K562 (cell line): ENCODE results near the gene NEMP1. TPM values are rescaled to one million over a fixed set of nuclear protein-coding genes. Genes with fewer than 3 reads are reported as not detected.
A peak's percentile ranks its signal among the peaks of the same experiment; 100 is the strongest.

Experiments used
- ATAC-seq: fragments of 200-7000 bp; cut with Tn5 transposase; 3 replicates; pipeline ENCODE4 v1.9.1; 2020; ENCODE audit warnings: moderate library complexity
- BruUV-seq: library from RNA; stranded (reverse); fragments of 400-500 nt; replicated peaks from 2 replicates; lab custom pipeline; 2021; lab: Mats Ljungman, UMichigan
- CTCF ChIA-PET: fragments of 300-600 bp; formaldehyde crosslinking; extraction: SDS; loops from one replicate; lab custom pipeline; 2021; ENCODE audit warnings: low intra/inter-chr PET ratio; lab: Yijun Ruan, JAX
- POLR2A ChIA-PET: fragments of 300-600, 350-650 bp; sonication (Branson Sonifier 250); formaldehyde crosslinking; extraction: SDS; loops from one replicate; lab custom pipeline; 2021; ENCODE audit warnings: antibody characterized with exemption, inconsistent platforms; lab: Yijun Ruan, JAX
- DNase-seq, 4 experiments: peaks; one replicate each; pipeline versions ENCODE4 v3.0.0 to v3.0.0-alpha.2; 2011 to 2018; ENCODE audit warnings: low spot score in 3 of 4, mixed read lengths in 3 of 4; ENCODE audit errors: extremely low read depth in 1 of 4
- FAIRE-seq: peaks from 2 replicates; lab custom pipeline; 2011; peaks lifted over from hg19 to GRCh38; lab: Jason Lieb, UNC
- H2AFZ ChIP-seq: 2 replicates; pipeline ENCODE4 v1.6.0; 2011; ENCODE audit warnings: low read depth, low read length, control low read depth, inconsistent platforms
- H3K27ac ChIP-seq: fragments of 200-600 bp; 3 replicates; pipeline ENCODE4 v1.8.0; 2011; ENCODE audit warnings: low read depth, mild to moderate bottlenecking, control low read depth, inconsistent platforms, low read length, moderate library complexity, mixed read lengths; ENCODE audit errors: extremely low read depth
- H3K27me3 ChIP-seq, 2 experiments: fragments of 300-600 bp in 1 of 2; 2 replicates in 1 of 2; 3 replicates in 1 of 2; pipeline versions ENCODE4 v1.6.0 to v1.8.0; 2011; ENCODE audit warnings: inconsistent platforms in 2 of 2, low read length in 2 of 2, mild to moderate bottlenecking in 1 of 2, mixed read lengths in 1 of 2, moderate library complexity in 1 of 2; ENCODE audit not compliant: control insufficient read depth in 2 of 2, insufficient read depth in 2 of 2
- H3K36me3 ChIP-seq: fragments of 300-600 bp; 3 replicates; pipeline ENCODE4 v1.8.0; 2011; ENCODE audit warnings: mild to moderate bottlenecking, low read length, inconsistent platforms; ENCODE audit not compliant: control insufficient read depth, insufficient read depth
- H3K4me1 ChIP-seq, 2 experiments: fragments of 200-600 bp in 1 of 2; replicated peaks in 1 of 2; 2 replicates in 1 of 2; 3 replicates in 1 of 2; pipeline versions ENCODE4 v1.5.1 to v1.8.0; 2011; ENCODE audit warnings: inconsistent platforms in 2 of 2, low read length in 2 of 2, mild to moderate bottlenecking in 1 of 2, mixed read lengths in 1 of 2, moderate library complexity in 1 of 2; ENCODE audit not compliant: control insufficient read depth in 2 of 2, insufficient read depth in 2 of 2
- H3K4me2 ChIP-seq: 2 replicates; pipeline ENCODE4 v1.6.1; 2011; ENCODE audit warnings: low read length, control low read depth, inconsistent platforms, mixed read lengths; ENCODE audit not compliant: insufficient read depth
- H3K4me3 ChIP-seq: fragments of 200-600 bp; sonication (generic), shearing (Covaris generic); 2 replicates; pipeline ENCODE4 v1.5.1; 2016; ENCODE audit warnings: control low read depth, inconsistent platforms
- H3K79me2 ChIP-seq: fragments of 200-600 bp; 3 replicates; pipeline ENCODE4 v1.8.0; 2011; ENCODE audit warnings: low read length, inconsistent platforms; ENCODE audit not compliant: control insufficient read depth, insufficient read depth
- H3K9ac ChIP-seq, 2 experiments: 2 replicates each; pipeline versions ENCODE4 v1.6.0 to v1.6.1; 2011; ENCODE audit warnings: low read depth in 2 of 2, low read length in 2 of 2, control low read depth in 1 of 2, inconsistent platforms in 1 of 2, mild to moderate bottlenecking in 1 of 2, mixed read lengths in 1 of 2; ENCODE audit not compliant: insufficient read depth in 1 of 2
- H3K9me1 ChIP-seq: one replicate; pipeline ENCODE4 v1.6.0; 2011; ENCODE audit warnings: inconsistent platforms, mild to moderate bottlenecking, low read length, moderate library complexity; ENCODE audit not compliant: control insufficient read depth, insufficient read depth
- H3K9me3 ChIP-seq: replicated peaks from 2 replicates; pipeline ENCODE4 v1.5.1; 2011; ENCODE audit warnings: low read depth, low read length, inconsistent platforms; ENCODE audit not compliant: control insufficient read depth, insufficient read depth
- H4K20me1 ChIP-seq: replicated peaks from 2 replicates; pipeline ENCODE4 v1.6.1; 2011; ENCODE audit warnings: low read length, inconsistent platforms, mixed read lengths; ENCODE audit not compliant: control insufficient read depth, insufficient read depth
- CTCF ChIP-seq, 3 experiments: IDR thresholded peaks in 2 of 3; conservative IDR thresholded peaks in 1 of 3; 2 replicates each; pipeline ENCODE4 v1.5.1; 2011 to 2012; ENCODE audit warnings: low read length in 3 of 3, mild to moderate bottlenecking in 3 of 3, control low read depth in 2 of 3, improper control_type of control experiment in 1 of 3, inconsistent platforms in 1 of 3, low read depth in 1 of 3, mixed read lengths in 1 of 3, moderate library complexity in 1 of 3; ENCODE audit not compliant: insufficient read depth in 2 of 3
- SIN3A ChIP-seq, 2 experiments: fragments of 150-350 bp in 1 of 2; IDR thresholded peaks; 2 replicates each; pipeline ENCODE4 v1.6.1; 2011 to 2016; ENCODE audit warnings: borderline replicate concordance in 2 of 2, low read depth in 2 of 2, low read length in 2 of 2, mild to moderate bottlenecking in 2 of 2, moderate library complexity in 2 of 2; ENCODE audit not compliant: control insufficient read depth in 1 of 2
- WGBS: fragments of 100-300 bp; shearing (Covaris generic); methylation state at CpG from one replicate; pipeline ENCODE4 v1.1.6; 2016; ENCODE audit warnings: low coverage, mixed read lengths; ENCODE audit not compliant: insufficient coverage; ENCODE audit errors: missing lambda C conversion rate; 5-methylcytosine and 5-hydroxymethylcytosine counted together
- in situ Hi-C: fragments of 300-500 bp; cut with MboI; formaldehyde crosslinking; loops from 4 replicates; pipeline ENCODE4 v1.15.0; 2018; ENCODE audit warnings: inconsistent platforms, mixed read lengths
- intact Hi-C: fragments of 100-400 bp; cut with micrococcal nuclease; formaldehyde crosslinking; loops from 2 replicates; pipeline ENCODE4 v1.14.2; 2022
- polyA plus RNA-seq, 8 experiments: library from polyadenylated mRNA; depleted of rRNA in 4 of 8; stranded (reverse) in 5 of 8; unstranded in 3 of 8; fragments of >200 nt; fragmentation: Nextera tagmentation in 2 of 8; fragmentation: Illumina TruSeq in 1 of 8; extraction: Ambion mirVana in 2 of 8; extraction: Trizol in 1 of 8; gene quantifications; 2 replicates each; pipeline versions ENCODE4 v1.2.1 to v1.2.3, GENCODE V29; 2011 to 2014; ENCODE audit warnings: inconsistent platforms in 1 of 8, missing spikeins in 1 of 8
- total RNA-seq, 7 experiments: library from RNA; depleted of rRNA in 6 of 7; stranded (reverse); fragments of >200 nt in 6 of 7; fragmentation: Illumina TruSeq in 2 of 7; extraction: Trizol in 2 of 7; gene quantifications; 2 replicates each; pipeline versions ENCODE4 v1.2.1 to v1.2.3, GENCODE V29; 2011 to 2021; ENCODE audit warnings: low replicate concordance in 1 of 7

NEMP1 gene
- total and polyA plus RNA-seq, 9 of the 15 experiments (the other 6 are each of a cell fraction or from before 2014, with no cell fraction given) = 9.5 to 82.2 (median 41.2) TPM

- intact Hi-C loops (no loop called here), in situ Hi-C loops (no loop called here)
- peaks cover 0 to 3% of the 10 kb centered on the region in 2 experiments; a peak in 1 of 5 replicates for H3K4me1 ChIP-seq
- 67% methylated on average over 1 of the region's 1 CpG for WGBS
- CTCF ChIA-PET = no interaction called here
- no peaks in the 10 kb centered on the region for H3K9me3 ChIP-seq
- H3K9me1 ChIP-seq = no peaks in the 10 kb centered on the region
- H4K20me1 ChIP-seq = no peaks in the 10 kb centered on the region; the same call in 1 of the 2 replicates
- ATAC-seq (peak; percentile 64), DNase-seq (peak in 2 of 4 experiments; percentile 28 to 47), FAIRE-seq (no peak)
- no peak overlapping the region for H3K27ac ChIP-seq
- POLR2A ChIA-PET = interaction anchor here (0.6 to 4.9 kb wide), 8 partner anchors 13 to 671 kb away, joined by 3 to 18 read pairs (median 4); partner anchors contain the start of gene TAC3
- TF ChIP-seq SIN3A (IDR thresholded peaks at IDR 0.05; ENCODE audit: borderline replicate concordance in 2 of 2, control insufficient read depth in 1 of 2, low read depth in 2 of 2, low read length in 2 of 2) (no peak), CTCF (IDR thresholded peaks at IDR 0.05 in 2 of 3, conservative IDR thresholded peaks at IDR 0.05 in 1 of 3; ENCODE audit: insufficient read depth in 2 of 3, low read depth in 1 of 3, low read length in 3 of 3) (0 out of 6 replicates have a peak, but pooled peaks of 1 of the 3 experiments have one; percentile 4)
- 0 out of 4 replicates have a peak overlapping the region, but pooled peaks of 1 of the 2 experiments have one; percentile 22 for H3K9ac ChIP-seq
- no peak overlapping the region for H2AFZ ChIP-seq
- H3K4me3 ChIP-seq = no peak overlapping the region
- peaks cover 8 to 9% of the 10 kb centered on the region in 2 experiments; a peak in 4 of 5 replicates for H3K27me3 ChIP-seq
- BruUV-seq = no TSS peak
- no peak overlapping the region for H3K4me2 ChIP-seq
- H3K36me3 ChIP-seq = no peaks in the 10 kb centered on the region
- no peaks in the 10 kb centered on the region for H3K79me2 ChIP-seq
Observed at GRCh38 chr12:57048423-57049118, 30.0 kb downstream of the NEMP1 start.
